Ovary (tissue), 3 donors: Measurements from ENCODE around the gene DIABLO.

ENCODE experiments used
- CTCF ChIP-seq, 3 donors: fragments of 450-650 bp in 2 of 3; fragments of 200-600 bp in 1 of 3; IDR thresholded peaks; one replicate each; pipeline versions ENCODE4 v1.5.1 to v1.8.0; 2016 to 2022; ENCODE audit warnings: antibody characterized with exemption in 3 of 3, mild to moderate bottlenecking in 1 of 3
- POLR2A ChIP-seq: fragments of 450-650 bp; IDR thresholded peaks from one replicate; pipeline ENCODE4 v1.6.1; 2017; ENCODE audit warnings: antibody characterized with exemption, mild to moderate bottlenecking, moderate library complexity
- donor health status: DM: no; HTN: no; CAD: no.

GRCh38 chr12:122203301-122204166, 22.3 kb downstream of the DIABLO start, which contains the start of gene B3GNT4:
- TF ChIP-seq POLR2A (no peak), CTCF (IDR thresholded peaks at IDR 0.05) (no peak)
